ENCODE results near the gene HSPA14.
A peak's percentile ranks its signal among the peaks of the same experiment; 100 is the strongest.
"Not testable (repeated sequence)": the region's sequence is repeated elsewhere in the genome, so short reads cannot be mapped to it uniquely, and the experiment has no call there.

The HSPA14 gene

GRCh38 chr10:14858338-14858960 is 20.3 kb downstream of the HSPA14 start:
- ATAC-seq (no peak), DNase-seq (no peak)
- H3K4me3 Mint-ChIP-seq = no peak overlapping the region
- H3K27ac Mint-ChIP-seq = no peak overlapping the region
- H3K36me3 Mint-ChIP-seq (ENCODE audit: low read depth) = peaks cover 52% of the 10 kb centered on the region
- H3K9me3 Mint-ChIP-seq = no peaks in the 10 kb centered on the region
- no peaks in the 10 kb centered on the region for H3K27me3 Mint-ChIP-seq
- H3K4me1 Mint-ChIP-seq = no peaks in the 10 kb centered on the region

- H3K4me1 Mint-ChIP-seq = no peaks in the 10 kb centered on the region
- no peaks in the 10 kb centered on the region for H3K27me3 Mint-ChIP-seq
- ATAC-seq = no peak
- no peak for DNase-seq
- H3K27ac Mint-ChIP-seq = no peak overlapping the region
- no peaks in the 10 kb centered on the region for H3K9me3 Mint-ChIP-seq
- no peak overlapping the region for H3K4me3 Mint-ChIP-seq
- H3K36me3 Mint-ChIP-seq (ENCODE audit: low read depth) = peaks cover 50% of the 10 kb centered on the region
Observed at GRCh38 chr10:14859043-14859442, 20.9 kb downstream of the HSPA14 start.

- DNase-seq = no peak
- no peak for ATAC-seq
- Mint-ChIP-seq H3K27me3 (no peaks in the 10 kb centered on the region), H3K9me3 (no peaks in the 10 kb centered on the region), H3K4me3 (no peak overlapping the region), H3K27ac (no peak overlapping the region), H3K4me1 (no peaks in the 10 kb centered on the region), H3K36me3 (ENCODE audit: low read depth) (peaks cover 49% of the 10 kb centered on the region)
Observed at GRCh38 chr10:14859775-14860174, 21.7 kb downstream of the HSPA14 start.

- Mint-ChIP-seq H3K36me3 (ENCODE audit: low read depth) (peaks cover 48% of the 10 kb centered on the region), H3K27me3 (no peaks in the 10 kb centered on the region), H3K27ac (no peak overlapping the region), H3K9me3 (no peaks in the 10 kb centered on the region), H3K4me1 (no peaks in the 10 kb centered on the region), H3K4me3 (no peak overlapping the region)
- ATAC-seq (no peak), DNase-seq (no peak)
Observed at GRCh38 chr10:14860791-14861190, 22.7 kb downstream of the HSPA14 start.

GRCh38 chr10:14864466-14864865 is 26.4 kb downstream of the HSPA14 start:
- H3K4me1 Mint-ChIP-seq, DNase-seq, ATAC-seq, H3K27me3 Mint-ChIP-seq, H3K4me3 Mint-ChIP-seq, H3K9me3 Mint-ChIP-seq, H3K27ac Mint-ChIP-seq: not testable (repeated sequence)
- H3K36me3 Mint-ChIP-seq (ENCODE audit: low read depth) = peaks cover 51% of the 10 kb centered on the region

GRCh38 chr10:14864871-14865270 is 26.8 kb downstream of the HSPA14 start:
- not testable (repeated sequence) for H3K4me1 Mint-ChIP-seq, H3K4me3 Mint-ChIP-seq, H3K9me3 Mint-ChIP-seq, H3K27me3 Mint-ChIP-seq, H3K27ac Mint-ChIP-seq, ATAC-seq, DNase-seq
- H3K36me3 Mint-ChIP-seq (ENCODE audit: low read depth) = peaks cover 53% of the 10 kb centered on the region

- Mint-ChIP-seq H3K27ac (no peak overlapping the region), H3K4me1 (peaks cover 18% of the 10 kb centered on the region), H3K27me3 (no peaks in the 10 kb centered on the region), H3K9me3 (no peaks in the 10 kb centered on the region), H3K4me3 (no peak overlapping the region), H3K36me3 (ENCODE audit: low read depth) (peaks cover 19% of the 10 kb centered on the region)
- DNase-seq (no peak), ATAC-seq (no peak)
Observed at GRCh38 chr10:14873090-14873760, 35.1 kb downstream of the HSPA14 start.

DNA sequence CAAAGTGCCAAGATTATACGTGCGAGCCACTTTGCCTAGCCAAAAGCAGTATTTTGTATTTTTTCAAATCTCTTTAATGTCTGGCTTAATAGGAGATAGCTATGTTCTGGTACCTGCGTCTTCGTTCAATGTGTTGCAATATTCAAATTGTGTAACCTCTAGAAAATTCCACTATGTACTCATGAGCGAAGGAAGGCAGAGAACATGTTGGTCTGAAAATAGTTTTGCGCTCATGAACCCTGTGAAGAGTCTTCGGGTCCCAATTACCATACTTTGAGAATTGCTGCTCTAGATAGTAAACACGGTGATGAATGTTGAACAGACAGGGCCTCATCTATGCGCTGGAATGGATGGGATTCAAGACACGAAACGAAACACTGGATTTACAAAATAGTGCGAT is 37.8 kb downstream of the HSPA14 start:
- no peak overlapping the region for H3K27ac Mint-ChIP-seq
- H3K4me3 Mint-ChIP-seq = no peak overlapping the region
- H3K27me3 Mint-ChIP-seq = no peaks in the 10 kb centered on the region

GRCh38 chr10:14876764-14877163 is 38.7 kb downstream of the HSPA14 start:
- Mint-ChIP-seq H3K4me1 (peaks cover 35% of the 10 kb centered on the region), H3K9me3 (no peaks in the 10 kb centered on the region), H3K36me3 (ENCODE audit: low read depth) (peaks cover 17% of the 10 kb centered on the region), H3K27ac (no peak overlapping the region), H3K27me3 (no peaks in the 10 kb centered on the region), H3K4me3 (peak overlapping the region; percentile 94)
- no peak for ATAC-seq
- DNase-seq = no peak

More for the DNA sequence above, 37.8 kb downstream of the HSPA14 start:
- no peak for ATAC-seq
- no peak for DNase-seq
- Mint-ChIP-seq H3K4me1 (peaks cover 31% of the 10 kb centered on the region), H3K9me3 (no peaks in the 10 kb centered on the region), H3K36me3 (ENCODE audit: low read depth) (peaks cover 18% of the 10 kb centered on the region)

- Mint-ChIP-seq H3K4me1 (peaks cover 37% of the 10 kb centered on the region), H3K36me3 (ENCODE audit: low read depth) (peaks cover 30% of the 10 kb centered on the region), H3K27me3 (no peaks in the 10 kb centered on the region), H3K9me3 (no peaks in the 10 kb centered on the region), H3K27ac (peak within 1 kb of the TSS; percentile 91), H3K4me3 (peak within 1 kb of the TSS; percentile 94)
- ATAC-seq = peak; percentile 96
- DNase-seq = peak; percentile 95
Observed at GRCh38 chr10:14878266-14879123, 40.4 kb downstream of the HSPA14 start, which contains the start of gene SUV39H2. Gene SUV39H2, plus strand, starts transcription at chr10:14878866. Its CDS starts 23 bp downstream, at chr10:14878889.

DNA sequence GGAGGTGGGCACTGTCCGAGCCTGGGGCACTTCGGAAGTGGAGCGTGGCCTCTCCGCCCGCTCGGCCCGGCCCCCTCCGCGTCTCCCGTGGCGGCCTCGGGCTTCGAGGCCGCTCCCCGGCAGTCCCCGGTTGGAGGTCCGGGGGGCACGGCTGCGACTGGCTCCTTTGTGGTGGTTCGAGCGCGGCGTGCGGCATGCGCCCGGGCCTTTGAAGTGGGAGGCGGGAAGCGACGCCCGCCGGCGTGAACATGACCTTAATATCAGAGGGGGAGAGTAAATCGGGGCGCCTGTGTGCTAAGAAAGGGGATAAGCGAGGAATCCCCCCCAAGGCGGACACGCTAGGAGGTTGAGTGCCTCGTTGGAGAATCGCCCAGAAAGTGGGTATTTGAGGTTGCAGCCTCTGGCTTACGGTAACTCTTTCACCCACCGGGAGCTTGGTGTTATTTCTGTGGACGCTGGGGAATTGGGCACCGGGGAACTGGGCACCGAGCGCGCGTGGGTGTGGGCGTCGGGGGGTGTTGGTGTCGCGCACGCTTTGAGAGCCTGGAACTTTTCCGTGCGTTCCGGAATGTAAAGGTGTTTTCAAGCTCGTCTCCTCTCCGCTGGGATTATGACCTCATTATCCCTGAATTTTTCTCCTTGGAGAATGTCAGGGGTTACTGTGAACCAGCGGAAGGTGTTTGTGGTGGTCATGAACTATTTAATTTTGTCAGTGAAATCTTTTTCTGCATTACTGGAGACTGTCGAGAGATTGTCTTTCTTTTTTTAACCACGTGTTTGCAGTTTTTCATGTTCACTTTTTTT is 41.2 kb downstream of the HSPA14 start:
- ATAC-seq (peak; percentile 2), DNase-seq (peak; percentile 56)
- peak overlapping the region; percentile 94 for H3K4me3 Mint-ChIP-seq
- H3K36me3 Mint-ChIP-seq (ENCODE audit: low read depth) = peaks cover 30% of the 10 kb centered on the region
- H3K4me1 Mint-ChIP-seq = peaks cover 35% of the 10 kb centered on the region
- H3K27me3 Mint-ChIP-seq = no peaks in the 10 kb centered on the region
- H3K9me3 Mint-ChIP-seq = no peaks in the 10 kb centered on the region
- H3K27ac Mint-ChIP-seq = peak overlapping the region; percentile 88

GRCh38 chr10:14879928-14880193 is 41.8 kb downstream of the HSPA14 start:
- H3K4me1 Mint-ChIP-seq = peaks cover 35% of the 10 kb centered on the region
- no peaks in the 10 kb centered on the region for H3K9me3 Mint-ChIP-seq
- ATAC-seq (no peak), DNase-seq (no peak)
- H3K36me3 Mint-ChIP-seq (ENCODE audit: low read depth) = peaks cover 30% of the 10 kb centered on the region
- H3K4me3 Mint-ChIP-seq = peak overlapping the region; percentile 94
- peak overlapping the region; percentile 88 for H3K27ac Mint-ChIP-seq
- no peaks in the 10 kb centered on the region for H3K27me3 Mint-ChIP-seq

GRCh38 chr10:14880229-14880628 is 42.1 kb downstream of the HSPA14 start:
- Mint-ChIP-seq H3K9me3 (no peaks in the 10 kb centered on the region), H3K27ac (peak overlapping the region; percentile 88), H3K27me3 (no peaks in the 10 kb centered on the region), H3K36me3 (ENCODE audit: low read depth) (peaks cover 30% of the 10 kb centered on the region), H3K4me3 (peak overlapping the region; percentile 94), H3K4me1 (peaks cover 35% of the 10 kb centered on the region)
- ATAC-seq = no peak
- DNase-seq = no peak

- H3K27me3 Mint-ChIP-seq = no peaks in the 10 kb centered on the region
- peaks cover 30% of the 10 kb centered on the region for H3K36me3 Mint-ChIP-seq (ENCODE audit: low read depth)
- H3K4me1 Mint-ChIP-seq = peaks cover 21% of the 10 kb centered on the region
- ATAC-seq (peak; percentile 79), DNase-seq (no peak)
- H3K9me3 Mint-ChIP-seq = no peaks in the 10 kb centered on the region
- H3K4me3 Mint-ChIP-seq = no peak overlapping the region
- no peak overlapping the region for H3K27ac Mint-ChIP-seq
Observed at GRCh38 chr10:14884082-14884481, 46.0 kb downstream of the HSPA14 start.
